Measurements from ENCODE around the gene CMTM1. TPM values are rescaled to one million over a fixed set of nuclear protein-coding genes. Genes with fewer than 3 reads are reported as not detected.

CMTM1 gene
- total RNA-seq, 1 experiment from 2014 or later, result 7.1 TPM

GRCh38 chr16:66568355-66568754 is 2.1 kb downstream of the CMTM1 start:
- BruUV-seq (replicated peaks), result no TSS peak
- no peak for DNase-seq (ENCODE audit: low read depth, low spot score)
- in situ Hi-C loops (cut with HindIII; ENCODE audit: low pct_unique_long_range_greater_than_20kb, low sequenced_read_pairs), result no loop called here
- H3K27me3 ChIP-seq (ENCODE audit: control insufficient read depth, insufficient read depth, low read length), result no peaks in the 10 kb centered on the region
- H3K27ac ChIP-seq (ENCODE audit: low read length), result no peak overlapping the region
- no peak for TF ChIP-seq CTCF (IDR thresholded peaks at IDR 0.05)
- TF ChIP-seq SIN3A (IDR thresholded peaks at IDR 0.05; ENCODE audit: borderline replicate concordance, insufficient read depth, low read depth, low read length), result no peak
- no peak for TF ChIP-seq TCF7L2 (IDR thresholded peaks at IDR 0.05; ENCODE audit: low read depth, low read length)
- TF ChIP-seq REST (IDR thresholded peaks at IDR 0.05; ENCODE audit: insufficient read depth in 1 of 2, low read depth in 2 of 2, low read length in 1 of 2), result no peak
- TF ChIP-seq POLR2AphosphoS5 (IDR thresholded peaks at IDR 0.05; ENCODE audit: low read depth, low read length), result no peak
- ATAC-seq, result no peak
- no peak overlapping the region for H3K4me3 ChIP-seq (ENCODE audit: low read depth in 2 of 2, low read length in 2 of 2)
- ChIA-PET POLR2A (no interaction called here), CTCF (no interaction called here)
- H3K4me1 ChIP-seq (ENCODE audit: control insufficient read depth, insufficient read depth, low read length), result no peaks in the 10 kb centered on the region; the same call in 1 of the 2 replicates
- H3K9me3 ChIP-seq (ENCODE audit: control insufficient read depth, insufficient read depth, low read depth, low read length), result no peaks in the 10 kb centered on the region
- intact Hi-C loops (cut with micrococcal nuclease; ENCODE audit: unreplicated experiment), result no loop called here
- peaks cover 6% of the 10 kb centered on the region; the same call in 1 of the 2 replicates for H3K36me3 ChIP-seq (ENCODE audit: control insufficient read depth, insufficient read depth, low read length)

- no peaks in the 10 kb centered on the region for H3K9me3 ChIP-seq (ENCODE audit: control insufficient read depth, insufficient read depth, low read depth, low read length)
- TF ChIP-seq CTCF (IDR thresholded peaks at IDR 0.05), result no peak
- TF ChIP-seq REST (IDR thresholded peaks at IDR 0.05; ENCODE audit: insufficient read depth in 1 of 2, low read depth in 2 of 2, low read length in 1 of 2), result no peak
- ATAC-seq (no peak), DNase-seq (ENCODE audit: low read depth, low spot score) (no peak)
- H3K4me3 ChIP-seq (ENCODE audit: low read depth in 2 of 2, low read length in 2 of 2), result no peak overlapping the region
- no TSS peak for BruUV-seq (replicated peaks)
- no peaks in the 10 kb centered on the region; the same call in 1 of the 2 replicates for H3K4me1 ChIP-seq (ENCODE audit: control insufficient read depth, insufficient read depth, low read length)
- H3K27me3 ChIP-seq (ENCODE audit: control insufficient read depth, insufficient read depth, low read length), result no peaks in the 10 kb centered on the region
- in situ Hi-C loops (cut with HindIII; ENCODE audit: low pct_unique_long_range_greater_than_20kb, low sequenced_read_pairs) (no loop called here), intact Hi-C loops (cut with micrococcal nuclease; ENCODE audit: unreplicated experiment) (no loop called here)
- POLR2A ChIA-PET, result no interaction called here
- H3K36me3 ChIP-seq (ENCODE audit: control insufficient read depth, insufficient read depth, low read length), result no peaks in the 10 kb centered on the region
- CTCF ChIA-PET, result no interaction called here
- no peak overlapping the region for H3K27ac ChIP-seq (ENCODE audit: low read length)
These were observed 2.9 kb downstream of the CMTM1 start for GRCh38 chr16:66569131-66569530.

Measured in Panc1 (cell line).